Activated naive CD8-positive, alpha-beta T cell treated with anti-CD3 and anti-CD28 coated beads, Interleukin-2, amount 50 U/mL, for 24 hours (primary cell): ENCODE results near the gene LINC00237.

Experiments used
- ATAC-seq: fragments of 150-1000 bp; cut with Tn5 transposase; one replicate; pipeline ENCODE4 v1.10.0; 2021
- DNase-seq: peaks from one replicate; pipeline ENCODE4 v3.0.0; 2021
- H3K27ac Mint-ChIP-seq: one replicate; pipeline ENCODE4 v1.8.0; 2021; ENCODE audit warnings: mild to moderate bottlenecking, mixed read lengths
- H3K27me3 Mint-ChIP-seq: one replicate; pipeline ENCODE4 v1.8.0; 2021; ENCODE audit warnings: mixed read lengths
- H3K36me3 Mint-ChIP-seq: one replicate; pipeline ENCODE4 v1.8.0; 2021; ENCODE audit warnings: low read depth, mixed read lengths
- H3K4me1 Mint-ChIP-seq: one replicate; pipeline ENCODE4 v1.8.0; 2021; ENCODE audit warnings: mixed read lengths
- H3K4me3 Mint-ChIP-seq: one replicate; pipeline ENCODE4 v1.8.0; 2021; ENCODE audit warnings: mild to moderate bottlenecking, moderate library complexity, mixed read lengths
- H3K9me3 Mint-ChIP-seq: one replicate; pipeline ENCODE4 v1.8.0; 2021; ENCODE audit warnings: mixed read lengths

The LINC00237 gene

GRCh38 chr20:21053002-21053762 is 53.0 kb downstream of the LINC00237 start:
- Mint-ChIP-seq H3K36me3 (no peaks in the 10 kb centered on the region), H3K27me3 (peaks cover 15% of the 10 kb centered on the region), H3K9me3 (no peaks in the 10 kb centered on the region), H3K27ac (no peak overlapping the region), H3K4me1 (no peaks in the 10 kb centered on the region), H3K4me3 (no peak overlapping the region)
- DNase-seq = no peak
- ATAC-seq = no peak

- Mint-ChIP-seq H3K27ac (no peak overlapping the region), H3K27me3 (peaks cover 13% of the 10 kb centered on the region), H3K4me1 (no peaks in the 10 kb centered on the region), H3K36me3 (no peaks in the 10 kb centered on the region), H3K9me3 (no peaks in the 10 kb centered on the region), H3K4me3 (no peak overlapping the region)
- DNase-seq (no peak), ATAC-seq (no peak)
Observed at GRCh38 chr20:21052686-21053001, 53.5 kb downstream of the LINC00237 start.

DNA sequence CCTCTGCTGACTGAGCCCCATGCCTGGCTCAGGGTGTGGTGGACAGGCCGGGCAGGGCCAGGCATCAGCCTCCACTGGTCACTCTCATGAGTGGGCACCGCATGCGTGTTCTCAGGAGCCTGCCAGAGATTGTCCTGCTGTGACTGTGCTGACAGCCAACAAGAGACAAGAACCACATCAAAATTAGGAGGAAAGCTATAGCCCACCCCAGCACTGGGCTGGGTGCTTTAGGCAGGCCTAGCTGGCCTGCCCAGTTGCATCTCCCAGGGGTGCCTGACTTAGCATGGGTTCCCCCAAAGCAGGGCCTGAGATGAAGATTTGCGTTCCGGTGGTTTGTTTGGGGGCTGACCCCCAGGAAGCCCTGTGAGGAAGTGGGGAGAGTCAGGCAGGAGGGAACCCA is 53.9 kb downstream of the LINC00237 start:
- H3K4me1 Mint-ChIP-seq = no peaks in the 10 kb centered on the region
- H3K27ac Mint-ChIP-seq = no peak overlapping the region
- no peak for ATAC-seq
- no peaks in the 10 kb centered on the region for H3K9me3 Mint-ChIP-seq
- no peak overlapping the region for H3K4me3 Mint-ChIP-seq
- DNase-seq = no peak
- H3K36me3 Mint-ChIP-seq = no peaks in the 10 kb centered on the region
- H3K27me3 Mint-ChIP-seq = peaks cover 13% of the 10 kb centered on the region

GRCh38 chr20:21050710-21051109 is 55.4 kb downstream of the LINC00237 start:
- Mint-ChIP-seq H3K9me3 (no peaks in the 10 kb centered on the region), H3K4me1 (no peaks in the 10 kb centered on the region), H3K36me3 (no peaks in the 10 kb centered on the region), H3K27me3 (peaks cover 19% of the 10 kb centered on the region), H3K4me3 (no peak overlapping the region), H3K27ac (no peak overlapping the region)
- DNase-seq (no peak), ATAC-seq (no peak)

DNA sequence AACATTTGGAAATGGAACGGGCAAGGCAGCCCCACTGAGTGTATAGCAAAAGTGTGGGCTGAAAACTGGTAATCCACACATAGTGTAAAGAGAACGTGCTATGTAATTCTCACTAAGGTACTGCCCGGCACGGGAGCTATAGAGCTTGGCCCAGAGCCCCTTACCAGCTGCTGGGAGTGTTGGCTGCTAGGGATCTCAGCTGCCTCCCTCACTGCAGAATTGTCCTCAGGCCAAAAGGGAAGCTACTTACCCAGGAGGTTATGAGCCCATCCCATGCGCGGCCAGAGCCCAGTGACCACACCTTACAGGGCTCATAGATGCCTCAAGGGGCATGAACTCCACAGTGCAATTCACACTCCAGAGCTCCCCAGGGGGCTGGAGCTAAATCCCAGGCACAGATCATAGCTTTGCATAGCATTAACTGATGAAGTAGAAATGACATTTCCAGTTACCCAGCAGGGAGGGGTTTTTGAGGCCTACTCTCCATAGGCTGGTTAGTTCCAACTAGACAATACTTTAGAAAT is 56.8 kb downstream of the LINC00237 start:
- Mint-ChIP-seq H3K27ac (no peak overlapping the region), H3K36me3 (no peaks in the 10 kb centered on the region), H3K4me1 (no peaks in the 10 kb centered on the region), H3K27me3 (peaks cover 18% of the 10 kb centered on the region), H3K9me3 (no peaks in the 10 kb centered on the region), H3K4me3 (no peak overlapping the region)
- no peak for DNase-seq
- ATAC-seq = no peak

GRCh38 chr20:21048841-21049273 is 57.3 kb downstream of the LINC00237 start:
- ATAC-seq = peak; percentile 41
- Mint-ChIP-seq H3K36me3 (no peaks in the 10 kb centered on the region), H3K27me3 (peaks cover 18% of the 10 kb centered on the region), H3K9me3 (no peaks in the 10 kb centered on the region), H3K27ac (no peak overlapping the region), H3K4me3 (no peak overlapping the region), H3K4me1 (no peaks in the 10 kb centered on the region)
- DNase-seq = peak; percentile 69

DNA sequence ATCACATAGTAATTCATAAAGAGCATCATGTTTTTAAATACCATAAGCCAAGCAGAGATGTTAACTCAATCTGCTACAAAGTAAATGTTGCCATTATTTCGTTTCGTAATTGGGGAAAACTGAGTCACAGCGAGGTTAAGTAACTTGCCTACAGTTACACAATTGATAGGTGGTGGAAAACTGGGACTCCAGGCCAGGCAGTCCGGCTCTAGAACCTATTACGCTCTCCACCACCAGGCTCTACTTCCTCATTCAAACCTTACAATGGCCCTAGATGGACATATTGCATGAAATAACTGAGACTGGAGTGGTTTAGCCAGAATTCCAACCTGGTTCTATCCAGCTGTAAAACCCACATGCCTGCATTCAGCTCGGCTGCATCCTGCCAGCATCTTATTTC is 58.2 kb downstream of the LINC00237 start:
- ATAC-seq (no peak), DNase-seq (no peak)
- H3K4me3 Mint-ChIP-seq = no peak overlapping the region
- H3K27ac Mint-ChIP-seq = no peak overlapping the region
- no peaks in the 10 kb centered on the region for H3K4me1 Mint-ChIP-seq
- no peaks in the 10 kb centered on the region for H3K36me3 Mint-ChIP-seq
- H3K9me3 Mint-ChIP-seq = no peaks in the 10 kb centered on the region
- H3K27me3 Mint-ChIP-seq = peaks cover 12% of the 10 kb centered on the region

DNA sequence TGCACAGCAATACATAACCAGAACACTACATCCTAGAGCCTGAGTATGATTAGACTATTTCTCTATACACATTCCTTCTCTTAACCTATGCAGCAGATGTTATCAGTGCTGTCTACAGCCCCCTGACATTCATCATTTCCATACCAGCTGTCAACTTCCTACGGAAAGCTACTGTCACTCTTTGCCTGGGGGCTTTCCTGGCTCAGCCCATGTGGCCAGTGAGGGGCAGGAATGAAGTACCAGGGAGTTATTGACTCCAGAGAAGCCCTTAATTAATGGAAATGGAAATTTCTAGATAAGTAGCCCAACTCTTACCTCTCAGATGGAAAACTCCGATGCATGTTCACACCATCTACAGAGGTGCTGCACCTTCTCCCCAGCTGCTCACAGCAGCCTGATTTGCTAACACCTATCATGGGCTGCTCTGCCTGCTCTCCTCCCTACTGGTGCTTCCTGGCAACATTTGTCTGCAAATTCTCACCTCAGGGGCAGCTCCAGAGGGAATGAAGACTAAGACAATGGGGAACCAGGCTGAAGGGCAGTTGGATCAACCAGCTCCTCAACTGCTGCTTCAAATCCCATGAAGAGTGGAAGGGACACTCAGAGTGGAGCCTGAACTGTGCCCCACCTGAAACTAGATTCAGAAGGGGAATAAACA is 59.6 kb downstream of the LINC00237 start:
- Mint-ChIP-seq H3K36me3 (no peaks in the 10 kb centered on the region), H3K27ac (no peak overlapping the region), H3K27me3 (peaks cover 12% of the 10 kb centered on the region), H3K9me3 (no peaks in the 10 kb centered on the region), H3K4me1 (no peaks in the 10 kb centered on the region), H3K4me3 (no peak overlapping the region)
- no peak for DNase-seq
- peak; percentile 26 for ATAC-seq
